Sigmoid colon (tissue), 3 donors: ENCODE measurements around the gene PRR7.

Source experiments
- POLR2A ChIP-seq, 2 donors: fragments of 450-650 bp; IDR thresholded peaks; one replicate each; pipeline ENCODE4 v1.6.1; 2016; ENCODE audit warnings: antibody characterized with exemption in 2 of 2, mild to moderate bottlenecking in 2 of 2, moderate library complexity in 2 of 2
- TF ChIP-seq, protein P1 (sequence below), 4 experiments: fragments of 450-650 bp in 3 of 4; fragments of 200-600 bp in 1 of 4; IDR thresholded peaks; one replicate each; pipeline ENCODE4 v1.5.1; 2016 to 2019; ENCODE audit warnings: antibody characterized with exemption in 4 of 4, mild to moderate bottlenecking in 3 of 4, moderate library complexity in 2 of 4

GRCh38 chr5:177483042-177483441 is 36.4 kb downstream of the PRR7 start:
- TF ChIP-seq, protein P1, sequence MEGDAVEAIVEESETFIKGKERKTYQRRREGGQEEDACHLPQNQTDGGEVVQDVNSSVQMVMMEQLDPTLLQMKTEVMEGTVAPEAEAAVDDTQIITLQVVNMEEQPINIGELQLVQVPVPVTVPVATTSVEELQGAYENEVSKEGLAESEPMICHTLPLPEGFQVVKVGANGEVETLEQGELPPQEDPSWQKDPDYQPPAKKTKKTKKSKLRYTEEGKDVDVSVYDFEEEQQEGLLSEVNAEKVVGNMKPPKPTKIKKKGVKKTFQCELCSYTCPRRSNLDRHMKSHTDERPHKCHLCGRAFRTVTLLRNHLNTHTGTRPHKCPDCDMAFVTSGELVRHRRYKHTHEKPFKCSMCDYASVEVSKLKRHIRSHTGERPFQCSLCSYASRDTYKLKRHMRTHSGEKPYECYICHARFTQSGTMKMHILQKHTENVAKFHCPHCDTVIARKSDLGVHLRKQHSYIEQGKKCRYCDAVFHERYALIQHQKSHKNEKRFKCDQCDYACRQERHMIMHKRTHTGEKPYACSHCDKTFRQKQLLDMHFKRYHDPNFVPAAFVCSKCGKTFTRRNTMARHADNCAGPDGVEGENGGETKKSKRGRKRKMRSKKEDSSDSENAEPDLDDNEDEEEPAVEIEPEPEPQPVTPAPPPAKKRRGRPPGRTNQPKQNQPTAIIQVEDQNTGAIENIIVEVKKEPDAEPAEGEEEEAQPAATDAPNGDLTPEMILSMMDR (IDR thresholded peaks at IDR 0.05): no peak
- TF ChIP-seq POLR2A (IDR thresholded peaks at IDR 0.05): no peak
